Stimulated activated memory B cell treated with anti-CD40 and anti-IgM and Interleukin-4, amounts not matched to agents 10 μg/mL and 1 μg/mL and 100 μg/mL, for 72 hours (primary cell): ENCODE measurements around the gene TMEM52.
A peak's percentile ranks its signal among the peaks of the same experiment; 100 is the strongest.

ENCODE experiments used
- ATAC-seq: fragments of 150-1000 bp; cut with Tn5 transposase; 2 replicates; pipeline ENCODE4 v1.10.0; 2021
- H3K27ac Mint-ChIP-seq: one replicate; pipeline ENCODE4 v1.8.0; 2022; ENCODE audit warnings: mild to moderate bottlenecking, mixed read lengths
- H3K27me3 Mint-ChIP-seq: one replicate; pipeline ENCODE4 v1.8.0; 2022; ENCODE audit warnings: mixed read lengths
- H3K36me3 Mint-ChIP-seq: one replicate; pipeline ENCODE4 v1.8.0; 2022; ENCODE audit warnings: mixed read lengths
- H3K4me1 Mint-ChIP-seq: one replicate; pipeline ENCODE4 v1.8.0; 2022; ENCODE audit warnings: mixed read lengths
- H3K4me3 Mint-ChIP-seq: one replicate; pipeline ENCODE4 v1.8.0; 2022; ENCODE audit warnings: mild to moderate bottlenecking, moderate library complexity, mixed read lengths
- H3K9me3 Mint-ChIP-seq: one replicate; pipeline ENCODE4 v1.8.0; 2022; ENCODE audit warnings: mixed read lengths

Gene TMEM52

GRCh38 chr1:1900883-1901640 is 18.0 kb downstream of the TMEM52 start:
- Mint-ChIP-seq H3K4me1 (peaks cover 14% of the 10 kb centered on the region), H3K4me3 (no peak overlapping the region), H3K36me3 (no peaks in the 10 kb centered on the region), H3K9me3 (no peaks in the 10 kb centered on the region), H3K27me3 (no peaks in the 10 kb centered on the region), H3K27ac (no peak overlapping the region)
- ATAC-seq, result no peak

DNA sequence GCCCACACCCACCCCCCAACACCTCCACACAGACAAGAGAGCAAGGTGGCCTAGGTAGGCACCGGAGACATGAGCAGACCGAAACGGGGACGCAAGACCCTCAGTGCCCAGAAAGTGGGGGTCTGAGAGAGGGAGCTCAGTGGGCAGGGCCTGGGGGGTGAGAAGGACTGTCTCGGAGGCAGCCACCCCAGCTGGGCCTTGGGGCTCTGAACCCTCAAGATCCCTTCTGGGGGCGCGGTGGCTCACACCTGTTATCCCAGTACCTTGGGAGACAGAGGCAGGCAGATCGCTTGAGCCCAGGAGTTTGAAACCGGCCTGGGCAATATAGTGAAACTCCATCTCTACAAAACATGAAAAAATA is 19.1 kb downstream of the TMEM52 start:
- H3K27me3 Mint-ChIP-seq, result no peaks in the 10 kb centered on the region
- no peak overlapping the region for H3K27ac Mint-ChIP-seq

GRCh38 chr1:1899266-1899966 is 19.7 kb downstream of the TMEM52 start:
- ATAC-seq, result peak; percentile 25
- H3K4me3 Mint-ChIP-seq, result no peak overlapping the region
- H3K27me3 Mint-ChIP-seq, result no peaks in the 10 kb centered on the region
- peaks cover 28% of the 10 kb centered on the region for H3K4me1 Mint-ChIP-seq
- H3K36me3 Mint-ChIP-seq, result no peaks in the 10 kb centered on the region
- no peak overlapping the region for H3K27ac Mint-ChIP-seq
- no peaks in the 10 kb centered on the region for H3K9me3 Mint-ChIP-seq

More for the DNA sequence above, 19.1 kb downstream of the TMEM52 start:
- H3K4me1 Mint-ChIP-seq, result peaks cover 23% of the 10 kb centered on the region
- H3K36me3 Mint-ChIP-seq, result no peaks in the 10 kb centered on the region
- H3K4me3 Mint-ChIP-seq, result no peak overlapping the region
- H3K9me3 Mint-ChIP-seq, result no peaks in the 10 kb centered on the region
- no peak for ATAC-seq

- ATAC-seq, result no peak
Measured at GRCh38 chr1:1898246-1898933, 20.7 kb downstream of the TMEM52 start.

DNA sequence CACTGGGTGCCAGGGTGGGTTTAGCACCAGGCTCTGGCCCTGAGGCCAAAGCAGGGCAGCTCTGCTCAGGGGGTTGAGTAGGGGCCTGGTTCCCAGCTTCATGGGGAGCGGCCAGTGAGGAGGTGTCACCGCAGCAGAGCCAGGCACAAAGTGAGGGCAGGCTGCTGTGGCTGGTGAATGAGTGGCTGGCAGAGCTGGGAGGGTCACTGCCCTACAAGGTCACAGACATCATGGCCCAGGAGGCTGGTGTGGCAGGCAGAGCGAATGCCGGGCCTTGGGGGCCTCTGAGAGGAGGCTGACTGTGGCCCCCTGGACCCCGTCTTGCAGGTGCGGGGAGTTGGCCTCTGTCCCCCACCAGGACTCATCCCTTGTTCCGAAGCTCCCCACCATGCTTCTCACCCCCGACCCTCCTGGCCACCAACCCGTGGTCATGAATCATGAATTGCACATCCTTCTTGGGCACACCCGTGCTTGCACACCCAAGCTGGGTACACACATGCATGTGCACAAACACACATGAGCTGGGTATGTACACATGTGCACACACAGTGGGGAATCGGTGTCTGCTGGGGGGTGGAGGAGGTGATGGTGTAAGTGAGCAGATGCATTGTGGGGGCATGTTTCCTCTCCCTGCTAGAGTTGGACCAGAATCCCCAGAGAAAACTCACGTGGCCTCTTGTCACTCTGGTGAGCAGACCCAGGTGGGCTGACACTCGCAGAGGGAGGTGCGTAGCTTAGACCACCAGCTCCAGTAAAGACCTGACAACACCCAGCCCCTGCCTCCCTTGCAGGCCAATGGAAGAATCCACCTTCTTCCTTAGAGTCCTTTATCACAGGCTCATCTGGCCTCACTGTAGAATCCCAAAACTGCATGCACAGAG is 23.4 kb downstream of the TMEM52 start:
- Mint-ChIP-seq H3K27ac (peak overlapping the region; percentile 77), H3K36me3 (no peaks in the 10 kb centered on the region)

More at GRCh38 chr1:1898246-1898933, 20.7 kb downstream of the TMEM52 start:
- no peaks in the 10 kb centered on the region for H3K36me3 Mint-ChIP-seq
- no peaks in the 10 kb centered on the region for H3K9me3 Mint-ChIP-seq
- peaks cover 35% of the 10 kb centered on the region for H3K4me1 Mint-ChIP-seq
- H3K27ac Mint-ChIP-seq, result no peak overlapping the region
- no peaks in the 10 kb centered on the region for H3K27me3 Mint-ChIP-seq
- H3K4me3 Mint-ChIP-seq, result no peak overlapping the region

GRCh38 chr1:1895060-1895418 is 24.0 kb downstream of the TMEM52 start:
- H3K27ac Mint-ChIP-seq, result peak overlapping the region; percentile 77
- H3K36me3 Mint-ChIP-seq, result no peaks in the 10 kb centered on the region
- peak overlapping the region; percentile 16 for H3K4me3 Mint-ChIP-seq

More for the DNA sequence above, 23.4 kb downstream of the TMEM52 start:
- Mint-ChIP-seq H3K9me3 (no peaks in the 10 kb centered on the region), H3K4me1 (peaks cover 54% of the 10 kb centered on the region), H3K4me3 (no peak overlapping the region), H3K27me3 (no peaks in the 10 kb centered on the region)
- peak; percentile 2 for ATAC-seq

GRCh38 chr1:1894354-1895059 is 24.6 kb downstream of the TMEM52 start:
- peaks cover 54% of the 10 kb centered on the region for H3K4me1 Mint-ChIP-seq

More at GRCh38 chr1:1895060-1895418, 24.0 kb downstream of the TMEM52 start:
- no peaks in the 10 kb centered on the region for H3K9me3 Mint-ChIP-seq
- H3K4me1 Mint-ChIP-seq, result peaks cover 54% of the 10 kb centered on the region
- no peak for ATAC-seq
- H3K27me3 Mint-ChIP-seq, result no peaks in the 10 kb centered on the region

DNA sequence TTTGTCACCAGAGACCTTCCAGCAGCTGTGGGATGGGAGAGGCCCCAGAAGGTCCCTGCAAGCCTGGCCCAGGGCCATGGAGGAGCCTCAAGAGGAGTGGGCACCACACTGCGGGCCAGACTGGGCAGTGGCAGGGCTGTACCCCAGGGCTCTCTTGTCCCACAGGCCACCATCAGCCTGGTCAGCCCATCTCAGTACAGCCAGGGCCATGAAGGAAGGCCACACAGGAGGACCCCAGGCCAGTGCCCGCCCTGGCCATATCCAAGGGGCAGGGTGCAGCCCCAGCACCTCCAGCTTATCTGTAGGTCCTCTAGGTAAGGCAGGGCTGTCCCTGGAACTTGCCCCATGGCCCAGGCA is 25.1 kb downstream of the TMEM52 start:
- no peak for ATAC-seq
- H3K27ac Mint-ChIP-seq, result no peak overlapping the region
- no peaks in the 10 kb centered on the region for H3K36me3 Mint-ChIP-seq
- no peaks in the 10 kb centered on the region for H3K9me3 Mint-ChIP-seq
- peaks cover 58% of the 10 kb centered on the region for H3K4me1 Mint-ChIP-seq
- H3K4me3 Mint-ChIP-seq, result no peak overlapping the region
- H3K27me3 Mint-ChIP-seq, result no peaks in the 10 kb centered on the region

More at GRCh38 chr1:1894354-1895059, 24.6 kb downstream of the TMEM52 start:
- Mint-ChIP-seq H3K36me3 (no peaks in the 10 kb centered on the region), H3K27ac (peak overlapping the region; percentile 77), H3K9me3 (no peaks in the 10 kb centered on the region), H3K4me3 (peak overlapping the region; percentile 41), H3K27me3 (no peaks in the 10 kb centered on the region)
- no peak for ATAC-seq

- peaks cover 64% of the 10 kb centered on the region for H3K4me1 Mint-ChIP-seq
Measured at GRCh38 chr1:1893291-1893985, 25.6 kb downstream of the TMEM52 start.

GRCh38 chr1:1892763-1893120 is 26.3 kb downstream of the TMEM52 start:
- no peak for ATAC-seq
- peak overlapping the region; percentile 89 for H3K27ac Mint-ChIP-seq
- H3K27me3 Mint-ChIP-seq, result no peaks in the 10 kb centered on the region
- no peaks in the 10 kb centered on the region for H3K9me3 Mint-ChIP-seq
- H3K4me3 Mint-ChIP-seq, result peak overlapping the region; percentile 93
- peaks cover 71% of the 10 kb centered on the region for H3K4me1 Mint-ChIP-seq
- H3K36me3 Mint-ChIP-seq, result no peaks in the 10 kb centered on the region

More at GRCh38 chr1:1893291-1893985, 25.6 kb downstream of the TMEM52 start:
- Mint-ChIP-seq H3K4me3 (peak overlapping the region; percentile 54), H3K36me3 (no peaks in the 10 kb centered on the region), H3K27ac (peak overlapping the region; percentile 89), H3K27me3 (no peaks in the 10 kb centered on the region), H3K9me3 (no peaks in the 10 kb centered on the region)
- ATAC-seq, result no peak

- H3K4me3 Mint-ChIP-seq, result peak overlapping the region; percentile 93
- H3K9me3 Mint-ChIP-seq, result no peaks in the 10 kb centered on the region
- H3K27ac Mint-ChIP-seq, result peak overlapping the region; percentile 89
- H3K36me3 Mint-ChIP-seq, result no peaks in the 10 kb centered on the region
- no peaks in the 10 kb centered on the region for H3K27me3 Mint-ChIP-seq
- peaks cover 71% of the 10 kb centered on the region for H3K4me1 Mint-ChIP-seq
- no peak for ATAC-seq
Measured at GRCh38 chr1:1892079-1892762, 26.9 kb downstream of the TMEM52 start.

- no peaks in the 10 kb centered on the region for H3K27me3 Mint-ChIP-seq
- peak overlapping the region; percentile 89 for H3K27ac Mint-ChIP-seq
- H3K36me3 Mint-ChIP-seq, result no peaks in the 10 kb centered on the region
- H3K9me3 Mint-ChIP-seq, result no peaks in the 10 kb centered on the region
- ATAC-seq, result peak; percentile 58
- peak overlapping the region; percentile 93 for H3K4me3 Mint-ChIP-seq
- H3K4me1 Mint-ChIP-seq, result peaks cover 71% of the 10 kb centered on the region
Measured at GRCh38 chr1:1891349-1892078, 27.6 kb downstream of the TMEM52 start.
